Left lung (tissue), 10 donors: ENCODE results near the gene DSN1. TPM values are rescaled to one million over a fixed set of nuclear protein-coding genes. Genes with fewer than 3 reads are reported as not detected.

Experiments
- ATAC-seq: fragments of 200-7000 bp; cut with Tn5 transposase; one replicate; pipeline ENCODE4 v1.9.1; 2020; ENCODE audit warnings: moderate library complexity
- DNase-seq, 4 donors: peaks; one replicate each; pipeline ENCODE4 v3.0.0-alpha.2; 2013 to 2020
- H3K27ac ChIP-seq, 2 donors: fragments of 200-600 bp; sonication (generic) in 1 of 2; one replicate each; pipeline versions ENCODE4 v1.5.0 to v1.8.0; 2020 to 2021
- H3K27me3 ChIP-seq, 2 donors: fragments of 200-600 bp; sonication (generic) in 1 of 2; one replicate each; pipeline versions ENCODE4 v1.5.0 to v1.8.0; 2020 to 2021
- H3K36me3 ChIP-seq, 2 donors: fragments of 200-600 bp; sonication (generic) in 1 of 2; one replicate each; pipeline versions ENCODE4 v1.5.0 to v1.8.0; 2020 to 2021
- H3K4me1 ChIP-seq, 2 donors: fragments of 200-600 bp; one replicate each; pipeline ENCODE4 v1.8.0; 2021
- H3K4me3 ChIP-seq, 2 donors: fragments of 200-600 bp; sonication (generic) in 1 of 2; one replicate each; pipeline versions ENCODE4 v1.5.0 to v1.8.0; 2020 to 2021; ENCODE audit warnings: mild to moderate bottlenecking in 1 of 2
- H3K9me3 ChIP-seq, 2 donors: fragments of 200-600 bp; sonication (generic) in 1 of 2; one replicate each; pipeline versions ENCODE4 v1.5.0 to v1.8.0; 2020 to 2021
- intact Hi-C, 2 donors: fragments of 100-400 bp; cut with DNase I; formaldehyde crosslinking; loops; one replicate each; pipeline versions ENCODE4 v1.11.2 to v1.14.2; 2022
- polyA plus RNA-seq, 6 donors: library from polyadenylated mRNA; unstranded; fragments of 120-200 nt; gene quantifications; one replicate each; pipeline ENCODE4 v1.2.1, GENCODE V29; 2013; ENCODE audit not compliant: insufficient read length in 6 of 6
- total RNA-seq, 2 donors: library from RNA; stranded (reverse); fragmentation: NEBNext Ultra II Directional; extraction: Animal tissue kit (Norgen Biotek cat#: 25700); gene quantifications; one replicate each; pipeline ENCODE4 v1.2.1, GENCODE V29; 2021
- TF ChIP-seq, protein P1 (sequence below), 2 donors: fragments of 200-600 bp; sonication (generic) in 1 of 2; IDR thresholded peaks; one replicate each; pipeline versions ENCODE4 v1.5.0 to v1.8.0; 2021; ENCODE audit warnings: antibody characterized with exemption in 2 of 2
- donor health status: DM: no; HTN: yes; CAD: no.
- donor health status: DM: no; HTN: no; CAD: no.

Gene DSN1
- total and polyA plus RNA-seq, 8 donors: 14.5 to 24.7 (median 20.3) TPM

DNA sequence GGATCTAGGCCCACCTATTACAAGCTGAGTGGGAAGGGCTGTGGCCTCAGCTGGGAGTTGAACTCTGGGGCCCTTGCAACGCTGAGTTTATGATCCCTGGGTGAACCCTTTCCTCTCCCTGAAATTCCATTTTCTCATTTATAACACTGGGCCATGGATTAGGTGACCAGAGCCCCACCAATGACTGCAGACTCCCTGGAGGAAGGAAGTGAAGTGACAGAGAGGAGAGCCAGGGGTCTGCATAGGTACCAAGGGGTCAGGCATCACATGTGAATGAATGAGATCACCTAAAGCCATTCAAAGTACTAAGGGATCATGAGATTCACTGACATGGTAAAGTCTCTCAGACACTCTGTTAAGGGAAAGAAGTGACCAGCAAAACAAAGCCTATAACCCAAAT is 46.5 kb upstream of the DSN1 start:
- peak overlapping the region in 1 of 2 donors; percentile 6 for H3K27ac ChIP-seq
- H3K4me3 ChIP-seq: no peak overlapping the region
- peaks cover 0 to 12% of the 10 kb centered on the region in 2 donors for H3K36me3 ChIP-seq
- ATAC-seq: no peak
- DNase-seq: no peak
- no peaks in the 10 kb centered on the region for H3K27me3 ChIP-seq
- intact Hi-C loops: no loop called here
- H3K4me1 ChIP-seq: peaks cover 0 to 13% of the 10 kb centered on the region in 2 donors
- no peaks in the 10 kb centered on the region for H3K9me3 ChIP-seq
- TF ChIP-seq, protein P1, sequence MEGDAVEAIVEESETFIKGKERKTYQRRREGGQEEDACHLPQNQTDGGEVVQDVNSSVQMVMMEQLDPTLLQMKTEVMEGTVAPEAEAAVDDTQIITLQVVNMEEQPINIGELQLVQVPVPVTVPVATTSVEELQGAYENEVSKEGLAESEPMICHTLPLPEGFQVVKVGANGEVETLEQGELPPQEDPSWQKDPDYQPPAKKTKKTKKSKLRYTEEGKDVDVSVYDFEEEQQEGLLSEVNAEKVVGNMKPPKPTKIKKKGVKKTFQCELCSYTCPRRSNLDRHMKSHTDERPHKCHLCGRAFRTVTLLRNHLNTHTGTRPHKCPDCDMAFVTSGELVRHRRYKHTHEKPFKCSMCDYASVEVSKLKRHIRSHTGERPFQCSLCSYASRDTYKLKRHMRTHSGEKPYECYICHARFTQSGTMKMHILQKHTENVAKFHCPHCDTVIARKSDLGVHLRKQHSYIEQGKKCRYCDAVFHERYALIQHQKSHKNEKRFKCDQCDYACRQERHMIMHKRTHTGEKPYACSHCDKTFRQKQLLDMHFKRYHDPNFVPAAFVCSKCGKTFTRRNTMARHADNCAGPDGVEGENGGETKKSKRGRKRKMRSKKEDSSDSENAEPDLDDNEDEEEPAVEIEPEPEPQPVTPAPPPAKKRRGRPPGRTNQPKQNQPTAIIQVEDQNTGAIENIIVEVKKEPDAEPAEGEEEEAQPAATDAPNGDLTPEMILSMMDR (IDR thresholded peaks at IDR 0.05): no peak

DNA sequence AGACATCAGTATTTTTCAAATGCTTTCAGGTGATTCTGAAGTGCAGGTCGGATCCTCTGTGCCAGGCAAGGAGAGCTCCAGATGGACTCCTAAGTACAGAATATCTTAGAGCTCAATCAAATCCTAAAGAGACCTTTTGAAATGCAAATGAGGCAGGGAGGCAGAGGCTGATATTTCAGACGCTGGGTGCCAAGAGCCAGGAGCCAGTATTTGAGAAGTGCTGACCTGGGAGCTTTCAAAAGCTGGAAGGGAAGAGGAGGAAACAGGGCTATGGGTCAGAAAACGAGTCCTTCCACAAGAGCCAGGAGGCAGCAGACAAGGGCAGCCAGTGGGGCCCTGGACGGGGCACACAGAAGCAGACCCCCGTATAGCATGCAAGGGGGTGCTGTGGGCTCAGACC is 46.1 kb upstream of the DSN1 start:
- DNase-seq (no peak), ATAC-seq (peak; percentile 49)
- Histone ChIP-seq H3K36me3 (peaks cover 0 to 16% of the 10 kb centered on the region in 2 donors), H3K4me3 (no peak overlapping the region), H3K27ac (peak overlapping the region in 1 of 2 donors; percentile 6), H3K27me3 (no peaks in the 10 kb centered on the region), H3K4me1 (peaks cover 0 to 13% of the 10 kb centered on the region in 2 donors), H3K9me3 (no peaks in the 10 kb centered on the region)
- intact Hi-C loops: no loop called here
- TF ChIP-seq, protein P1 (IDR thresholded peaks at IDR 0.05): no peak

DNA sequence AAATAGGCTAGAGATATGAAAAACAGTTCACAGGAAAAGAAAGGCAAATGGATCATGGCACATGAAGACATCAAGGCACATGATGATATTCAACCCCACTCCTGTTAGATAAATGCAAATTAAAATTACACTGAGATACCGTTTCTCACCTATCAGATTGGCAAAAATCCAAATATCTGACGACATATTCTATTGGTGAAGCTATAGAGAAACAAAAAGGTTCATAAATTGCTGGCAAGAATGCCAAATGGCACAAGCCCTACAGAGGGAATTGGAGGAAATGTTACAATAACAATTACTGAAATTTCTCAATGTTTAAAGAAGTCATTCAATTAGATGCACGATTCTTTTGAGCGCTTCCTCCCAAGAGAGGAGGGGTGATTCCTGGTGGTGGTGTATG is 45.3 kb upstream of the DSN1 start:
- no peak overlapping the region for H3K27ac ChIP-seq
- DNase-seq (no peak), ATAC-seq (no peak)
- H3K4me3 ChIP-seq: no peak overlapping the region
- H3K4me1 ChIP-seq: peaks cover 0 to 13% of the 10 kb centered on the region in 2 donors
- TF ChIP-seq, protein P1 (IDR thresholded peaks at IDR 0.05): no peak
- H3K27me3 ChIP-seq: no peaks in the 10 kb centered on the region
- intact Hi-C loops: no loop called here
- H3K9me3 ChIP-seq: no peaks in the 10 kb centered on the region
- peaks cover 0 to 23% of the 10 kb centered on the region in 2 donors for H3K36me3 ChIP-seq

DNA sequence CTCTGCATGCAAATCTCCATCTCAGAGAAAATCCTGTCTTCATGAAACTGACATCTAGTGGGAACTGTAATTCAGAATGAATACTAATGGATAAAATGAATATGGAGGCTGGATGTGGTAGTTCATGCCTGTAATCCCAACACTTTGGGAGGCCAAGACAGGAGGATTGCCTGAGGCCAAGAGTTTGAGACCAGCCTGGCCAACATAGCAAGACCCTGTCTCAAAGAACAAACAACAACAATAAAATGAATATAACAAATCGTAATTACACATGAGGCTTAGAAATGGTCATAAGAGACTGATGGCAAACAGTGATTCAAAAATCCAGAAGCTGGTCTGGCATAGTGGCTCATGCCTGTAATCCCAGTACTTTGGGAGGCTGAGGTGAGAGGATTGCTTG is 44.6 kb upstream of the DSN1 start:
- peaks cover 0 to 23% of the 10 kb centered on the region in 2 donors for H3K36me3 ChIP-seq
- H3K4me3 ChIP-seq: no peak overlapping the region
- peaks cover 0 to 13% of the 10 kb centered on the region in 2 donors for H3K4me1 ChIP-seq
- ATAC-seq: no peak
- no peak overlapping the region for H3K27ac ChIP-seq
- DNase-seq: no peak
- no peaks in the 10 kb centered on the region for H3K9me3 ChIP-seq
- intact Hi-C loops: no loop called here
- TF ChIP-seq, protein P1 (IDR thresholded peaks at IDR 0.05): no peak
- H3K27me3 ChIP-seq: no peaks in the 10 kb centered on the region

DNA sequence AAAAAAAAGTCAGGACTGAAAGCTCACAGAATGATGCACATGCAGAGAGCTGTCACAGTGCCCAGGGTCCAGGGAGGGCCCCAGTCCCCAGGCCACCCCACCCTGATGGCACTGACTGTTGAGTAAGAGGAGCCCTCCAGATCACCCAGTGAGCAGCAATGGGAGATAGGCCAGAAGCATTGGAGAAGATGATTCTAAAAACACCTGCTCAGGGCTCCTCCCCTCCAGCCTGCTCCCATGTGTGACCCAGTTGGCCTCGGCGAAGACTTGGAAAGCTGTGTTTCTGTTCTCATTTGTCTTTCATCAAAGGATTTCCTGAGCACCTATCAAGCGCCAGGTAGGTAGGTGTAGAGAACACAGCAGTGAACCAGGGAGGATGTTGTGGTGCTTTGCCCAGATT is 43.9 kb upstream of the DSN1 start:
- no peak overlapping the region for H3K27ac ChIP-seq
- intact Hi-C loops: no loop called here
- DNase-seq: no peak
- no peaks in the 10 kb centered on the region for H3K9me3 ChIP-seq
- no peak overlapping the region for H3K4me3 ChIP-seq
- peaks cover 0 to 27% of the 10 kb centered on the region in 2 donors for H3K36me3 ChIP-seq
- ATAC-seq: no peak
- no peaks in the 10 kb centered on the region for H3K27me3 ChIP-seq
- TF ChIP-seq, protein P1 (IDR thresholded peaks at IDR 0.05): no peak
- peaks cover 0 to 13% of the 10 kb centered on the region in 2 donors for H3K4me1 ChIP-seq
